Neuronal stem cell (in vitro differentiated cells): Measurements from ENCODE around the gene CDC7.
A peak's percentile ranks its signal among the peaks of the same experiment; 100 is the strongest.

Experiments
- DNase-seq: peaks from one replicate; pipeline ENCODE4 v3.0.0-alpha.2; 2013; ENCODE audit warnings: low spot score
- H2AFZ ChIP-seq: one replicate; pipeline ENCODE4 v1.6.1; 2013; ENCODE audit warnings: mild to moderate bottlenecking, low read length, inconsistent platforms
- H2AK5ac ChIP-seq: 2 replicates; pipeline ENCODE4 v1.6.1; 2013; ENCODE audit warnings: low read depth, mild to moderate bottlenecking, inconsistent platforms, low read length, moderate library complexity, mixed read lengths
- H2BK120ac ChIP-seq: 2 replicates; pipeline ENCODE4 v1.6.1; 2013; ENCODE audit warnings: low read depth, mild to moderate bottlenecking, inconsistent platforms, low read length, moderate library complexity, mixed read lengths
- H2BK12ac ChIP-seq: one replicate; pipeline ENCODE4 v1.6.1; 2013; ENCODE audit warnings: low read length, inconsistent platforms
- H2BK15ac ChIP-seq: 2 replicates; pipeline ENCODE4 v1.6.1; 2013; ENCODE audit warnings: mild to moderate bottlenecking, low read length, inconsistent platforms, mixed read lengths
- H2BK5ac ChIP-seq: one replicate; pipeline ENCODE4 v1.6.1; 2013; ENCODE audit warnings: inconsistent platforms, mild to moderate bottlenecking, low read length, moderate library complexity
- H3K14ac ChIP-seq: one replicate; pipeline ENCODE4 v1.6.1; 2013; ENCODE audit warnings: low read length, inconsistent platforms
- H3K18ac ChIP-seq: 2 replicates; pipeline ENCODE4 v1.6.1; 2013; ENCODE audit warnings: low read length, inconsistent platforms
- H3K23ac ChIP-seq: 2 replicates; pipeline ENCODE4 v1.6.1; 2013; ENCODE audit warnings: low read depth, mild to moderate bottlenecking, mixed read lengths, low read length, inconsistent platforms; ENCODE audit not compliant: poor library complexity
- H3K27ac ChIP-seq: replicated peaks from 3 replicates; pipeline ENCODE4 v1.5.1; 2013; ENCODE audit warnings: low read length, inconsistent platforms
- H3K27me3 ChIP-seq, 3 experiments: 2 replicates each; pipeline ENCODE4 v1.6.1; 2013; ENCODE audit warnings: low read length in 3 of 3, mild to moderate bottlenecking in 2 of 3, inconsistent platforms in 1 of 3, low read depth in 1 of 3, mixed read lengths in 1 of 3, moderate library complexity in 1 of 3; ENCODE audit not compliant: control insufficient read depth in 3 of 3, insufficient read depth in 3 of 3
- H3K36me3 ChIP-seq, 2 donors: replicated peaks in 1 of 2; 2 replicates each; pipeline ENCODE4 v1.6.1; 2013; ENCODE audit warnings: low read length in 2 of 2; ENCODE audit not compliant: control insufficient read depth in 2 of 2, insufficient read depth in 2 of 2
- H3K4ac ChIP-seq: 2 replicates; pipeline ENCODE4 v1.6.1; 2013; ENCODE audit warnings: inconsistent platforms, mild to moderate bottlenecking, low read length, moderate library complexity
- H3K4me1 ChIP-seq, 2 donors: 1 replicate in 1 of 2; 2 replicates in 1 of 2; pipeline ENCODE4 v1.6.1; 2013; ENCODE audit warnings: low read length in 2 of 2, low read depth in 1 of 2; ENCODE audit not compliant: control insufficient read depth in 2 of 2, insufficient read depth in 1 of 2
- H3K4me2 ChIP-seq: one replicate; pipeline ENCODE4 v1.6.1; 2013; ENCODE audit warnings: mild to moderate bottlenecking, low read length, inconsistent platforms; ENCODE audit not compliant: insufficient read depth, poor library complexity, severe bottlenecking
- H3K4me3 ChIP-seq, 2 donors: 2 replicates each; pipeline ENCODE4 v1.5.1; 2013; ENCODE audit warnings: low read length in 2 of 2, mild to moderate bottlenecking in 2 of 2, inconsistent platforms in 1 of 2, moderate library complexity in 1 of 2
- H3K79me1 ChIP-seq: one replicate; pipeline ENCODE4 v1.6.1; 2013; ENCODE audit warnings: low read depth, mild to moderate bottlenecking, inconsistent platforms, low read length, moderate library complexity
- H3K9ac ChIP-seq: one replicate; pipeline ENCODE4 v1.6.1; 2013; ENCODE audit warnings: mild to moderate bottlenecking, low read depth, low read length, inconsistent platforms; ENCODE audit not compliant: poor library complexity
- H3K9me3 ChIP-seq, 2 donors: replicated peaks in 1 of 2; 2 replicates each; pipeline versions ENCODE3 to v1.6.1; 2013; ENCODE audit warnings: low read length in 2 of 2, mild to moderate bottlenecking in 2 of 2, inconsistent platforms in 1 of 2, low read depth in 1 of 2, mixed read lengths in 1 of 2, moderate library complexity in 1 of 2; ENCODE audit not compliant: control insufficient read depth in 2 of 2, insufficient read depth in 1 of 2
- H4K8ac ChIP-seq: one replicate; pipeline ENCODE4 v1.6.1; 2013; ENCODE audit warnings: low read depth, mild to moderate bottlenecking, inconsistent platforms, low read length, moderate library complexity
- H4K91ac ChIP-seq: one replicate; pipeline ENCODE4 v1.6.1; 2013; ENCODE audit warnings: low read length, low read depth, mild to moderate bottlenecking, inconsistent platforms; ENCODE audit not compliant: poor library complexity
- WGBS, 2 donors: extraction: QIAGEN DNeasy Blood & Tissue Kit; methylation state at CpG; one replicate each; pipeline ENCODE4 v1.1.7; 2013; ENCODE audit warnings: missing lambda C conversion rate in 2 of 2, mixed read lengths in 1 of 2; ENCODE audit not compliant: insufficient read length in 2 of 2, insufficient replicate concordance in 1 of 2; ENCODE audit errors: extremely low coverage in 2 of 2; 5-methylcytosine and 5-hydroxymethylcytosine counted together

The CDC7 gene

DNA sequence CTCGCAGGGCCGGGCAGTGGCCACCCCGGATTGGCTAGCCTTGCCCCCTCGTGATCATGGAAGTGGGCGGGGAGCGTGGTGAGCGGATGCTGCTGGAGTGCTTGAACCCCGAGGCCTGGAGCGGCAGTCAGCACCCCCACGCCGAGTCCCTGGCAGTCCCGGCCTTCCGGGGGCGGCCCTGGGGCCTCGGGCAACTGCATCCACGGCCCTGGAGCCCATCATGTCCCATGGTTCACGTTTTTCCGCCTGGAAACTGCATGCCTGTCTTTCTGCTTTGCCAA, 45.6 kb downstream of the CDC7 start:
- Histone ChIP-seq H2BK5ac (no peak overlapping the region), H3K14ac (no peak overlapping the region), H3K23ac (peak overlapping the region; percentile 59), H3K79me1 (no peaks in the 10 kb centered on the region), H3K27ac (no peak overlapping the region), H3K4me2 (no peak overlapping the region), H3K9me3 (peaks cover 0 to 1% of the 10 kb centered on the region in 2 donors), H2AK5ac (peak overlapping the region; percentile 81), H3K4me3 (no peak overlapping the region), H3K18ac (peak overlapping the region; percentile 86), H3K9ac (no peak overlapping the region), H2BK12ac (peak overlapping the region; percentile 80), H2BK120ac (peak overlapping the region; percentile 58), H3K36me3 (no peaks in the 10 kb centered on the region), H3K4ac (no peak overlapping the region), H4K8ac (peak overlapping the region; percentile 52), H2AFZ (no peak overlapping the region), H4K91ac (no peak overlapping the region), H2BK15ac (peak overlapping the region; percentile 78), H3K4me1 (peaks cover 0 to 1% of the 10 kb centered on the region in 2 donors), H3K27me3 (no peaks in the 10 kb centered on the region)
- no CpG with 5 or more reads among the region's 18 CpGs for WGBS, 2 donors
- DNase-seq: no peak

DNA sequence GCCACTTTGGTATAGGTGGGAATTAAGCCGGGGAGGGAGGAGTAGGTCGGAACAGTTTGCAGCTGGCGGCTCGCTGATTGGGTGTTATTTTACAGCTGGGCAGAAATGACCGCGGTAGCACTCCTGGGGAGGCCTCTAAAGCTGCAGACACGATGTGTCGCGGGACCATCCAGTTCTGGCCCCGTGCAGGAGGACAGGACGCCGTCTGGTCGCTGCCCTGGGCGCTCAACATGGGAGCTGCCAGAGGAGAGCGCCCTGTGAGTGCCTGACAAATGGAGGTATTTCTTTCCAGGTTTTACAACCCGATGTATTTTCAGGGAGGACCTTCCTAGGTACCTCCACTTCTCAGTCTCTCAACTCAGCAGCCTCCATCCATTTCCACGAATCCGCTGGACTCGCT, 46.2 kb downstream of the CDC7 start:
- no peak for DNase-seq
- H3K9me3 ChIP-seq: peaks cover 0 to 1% of the 10 kb centered on the region in 2 donors
- H3K4me3 ChIP-seq: no peak overlapping the region
- H2BK15ac ChIP-seq: peak overlapping the region; percentile 78
- H3K36me3 ChIP-seq: no peaks in the 10 kb centered on the region
- no peak overlapping the region for H4K91ac ChIP-seq
- H3K79me1 ChIP-seq: no peaks in the 10 kb centered on the region
- H4K8ac ChIP-seq: no peak overlapping the region
- peak overlapping the region; percentile 23 for H3K18ac ChIP-seq
- H2AFZ ChIP-seq: peak overlapping the region; percentile 35
- H3K27ac ChIP-seq: no peak overlapping the region
- no peaks in the 10 kb centered on the region for H3K27me3 ChIP-seq
- no peak overlapping the region for H3K4me2 ChIP-seq
- H3K23ac ChIP-seq: no peak overlapping the region
- H2BK120ac ChIP-seq: no peak overlapping the region
- H3K9ac ChIP-seq: no peak overlapping the region
- H2BK5ac ChIP-seq: no peak overlapping the region
- H3K4ac ChIP-seq: no peak overlapping the region
- WGBS, 2 donors: no CpG with 5 or more reads among the region's 19 CpGs
- H3K4me1 ChIP-seq: peaks cover 0 to 1% of the 10 kb centered on the region in 2 donors
- H2BK12ac ChIP-seq: no peak overlapping the region
- no peak overlapping the region for H2AK5ac ChIP-seq
- H3K14ac ChIP-seq: no peak overlapping the region

GRCh38 chr1:91548376-91549040, 47.9 kb downstream of the CDC7 start:
- H3K79me1 ChIP-seq: no peaks in the 10 kb centered on the region
- no peak overlapping the region for H2BK5ac ChIP-seq
- no peak overlapping the region for H2BK12ac ChIP-seq
- no peak overlapping the region for H3K14ac ChIP-seq
- H2AK5ac ChIP-seq: no peak overlapping the region
- no peak overlapping the region for H3K9ac ChIP-seq
- no peak overlapping the region for H3K23ac ChIP-seq
- no peak overlapping the region for H3K4me3 ChIP-seq
- H3K4me2 ChIP-seq: no peak overlapping the region
- H3K4me1 ChIP-seq: peaks cover 0 to 4% of the 10 kb centered on the region in 2 donors
- no peak overlapping the region for H2BK120ac ChIP-seq
- no peak overlapping the region for H4K91ac ChIP-seq
- H3K36me3 ChIP-seq: no peaks in the 10 kb centered on the region
- H2BK15ac ChIP-seq: no peak overlapping the region
- DNase-seq: no peak
- no peak overlapping the region for H3K27ac ChIP-seq
- H3K18ac ChIP-seq: no peak overlapping the region
- H3K9me3 ChIP-seq: peaks cover 0 to 1% of the 10 kb centered on the region in 2 donors
- no peak overlapping the region for H3K4ac ChIP-seq
- no CpG with 5 or more reads among the region's 3 CpGs for WGBS, 2 donors
- no peaks in the 10 kb centered on the region for H3K27me3 ChIP-seq
- H4K8ac ChIP-seq: no peak overlapping the region
- peak overlapping the region; percentile 3 for H2AFZ ChIP-seq

GRCh38 chr1:91549041-91549735, 48.5 kb downstream of the CDC7 start:
- Histone ChIP-seq H2BK5ac (no peak overlapping the region), H3K27ac (no peak overlapping the region), H2BK15ac (no peak overlapping the region), H2BK12ac (no peak overlapping the region), H2AK5ac (no peak overlapping the region), H3K14ac (no peak overlapping the region), H3K79me1 (no peaks in the 10 kb centered on the region), H3K36me3 (no peaks in the 10 kb centered on the region), H2AFZ (peak overlapping the region; percentile 3), H3K23ac (no peak overlapping the region), H4K8ac (no peak overlapping the region), H3K27me3 (no peaks in the 10 kb centered on the region), H3K9me3 (peaks cover 0 to 1% of the 10 kb centered on the region in 2 donors), H3K4me2 (no peak overlapping the region), H3K4me3 (no peak overlapping the region), H4K91ac (no peak overlapping the region), H3K4me1 (peaks cover 0 to 4% of the 10 kb centered on the region in 2 donors), H3K9ac (no peak overlapping the region), H3K4ac (no peak overlapping the region), H3K18ac (no peak overlapping the region), H2BK120ac (no peak overlapping the region)
- DNase-seq: no peak
- no CpG with 5 or more reads among the region's 2 CpGs for WGBS, 2 donors
